K562 (cell line): ENCODE data around the gene ZCWPW1. TPM values are rescaled to one million over a fixed set of nuclear protein-coding genes. Genes with fewer than 3 reads are reported as not detected.
A peak's percentile ranks its signal among the peaks of the same experiment; 100 is the strongest.

Experiments
- ATAC-seq: fragments of 200-7000 bp; cut with Tn5 transposase; 3 replicates; pipeline ENCODE4 v1.9.1; 2020; ENCODE audit warnings: moderate library complexity
- BruUV-seq: library from RNA; stranded (reverse); fragments of 400-500 nt; replicated peaks from 2 replicates; lab custom pipeline; 2021; lab: Mats Ljungman, UMichigan
- CTCF ChIA-PET: fragments of 300-600 bp; formaldehyde crosslinking; extraction: SDS; loops from one replicate; lab custom pipeline; 2021; ENCODE audit warnings: low intra/inter-chr PET ratio; lab: Yijun Ruan, JAX
- POLR2A ChIA-PET: fragments of 300-600, 350-650 bp; sonication (Branson Sonifier 250); formaldehyde crosslinking; extraction: SDS; loops from one replicate; lab custom pipeline; 2021; ENCODE audit warnings: antibody characterized with exemption, inconsistent platforms; lab: Yijun Ruan, JAX
- DNase-seq, 4 experiments: peaks; one replicate each; pipeline versions ENCODE4 v3.0.0 to v3.0.0-alpha.2; 2011 to 2018; ENCODE audit warnings: low spot score in 3 of 4, mixed read lengths in 3 of 4; ENCODE audit errors: extremely low read depth in 1 of 4
- FAIRE-seq: peaks from 2 replicates; lab custom pipeline; 2011; peaks lifted over from hg19 to GRCh38; lab: Jason Lieb, UNC
- H2AFZ ChIP-seq: 2 replicates; pipeline ENCODE4 v1.6.0; 2011; ENCODE audit warnings: low read depth, low read length, control low read depth, inconsistent platforms
- H3K27ac ChIP-seq: fragments of 200-600 bp; 3 replicates; pipeline ENCODE4 v1.8.0; 2011; ENCODE audit warnings: low read depth, mild to moderate bottlenecking, control low read depth, inconsistent platforms, low read length, moderate library complexity, mixed read lengths; ENCODE audit errors: extremely low read depth
- H3K27me3 ChIP-seq, 2 experiments: fragments of 300-600 bp in 1 of 2; 2 replicates in 1 of 2; 3 replicates in 1 of 2; pipeline versions ENCODE4 v1.6.0 to v1.8.0; 2011; ENCODE audit warnings: inconsistent platforms in 2 of 2, low read length in 2 of 2, mild to moderate bottlenecking in 1 of 2, mixed read lengths in 1 of 2, moderate library complexity in 1 of 2; ENCODE audit not compliant: control insufficient read depth in 2 of 2, insufficient read depth in 2 of 2
- H3K36me3 ChIP-seq: fragments of 300-600 bp; 3 replicates; pipeline ENCODE4 v1.8.0; 2011; ENCODE audit warnings: mild to moderate bottlenecking, low read length, inconsistent platforms; ENCODE audit not compliant: control insufficient read depth, insufficient read depth
- H3K4me1 ChIP-seq, 2 experiments: fragments of 200-600 bp in 1 of 2; replicated peaks in 1 of 2; 2 replicates in 1 of 2; 3 replicates in 1 of 2; pipeline versions ENCODE4 v1.5.1 to v1.8.0; 2011; ENCODE audit warnings: inconsistent platforms in 2 of 2, low read length in 2 of 2, mild to moderate bottlenecking in 1 of 2, mixed read lengths in 1 of 2, moderate library complexity in 1 of 2; ENCODE audit not compliant: control insufficient read depth in 2 of 2, insufficient read depth in 2 of 2
- H3K4me2 ChIP-seq: 2 replicates; pipeline ENCODE4 v1.6.1; 2011; ENCODE audit warnings: low read length, control low read depth, inconsistent platforms, mixed read lengths; ENCODE audit not compliant: insufficient read depth
- H3K4me3 ChIP-seq: fragments of 200-600 bp; sonication (generic), shearing (Covaris generic); 2 replicates; pipeline ENCODE4 v1.5.1; 2016; ENCODE audit warnings: control low read depth, inconsistent platforms
- H3K79me2 ChIP-seq: fragments of 200-600 bp; 3 replicates; pipeline ENCODE4 v1.8.0; 2011; ENCODE audit warnings: low read length, inconsistent platforms; ENCODE audit not compliant: control insufficient read depth, insufficient read depth
- H3K9ac ChIP-seq, 2 experiments: 2 replicates each; pipeline versions ENCODE4 v1.6.0 to v1.6.1; 2011; ENCODE audit warnings: low read depth in 2 of 2, low read length in 2 of 2, control low read depth in 1 of 2, inconsistent platforms in 1 of 2, mild to moderate bottlenecking in 1 of 2, mixed read lengths in 1 of 2; ENCODE audit not compliant: insufficient read depth in 1 of 2
- H3K9me1 ChIP-seq: one replicate; pipeline ENCODE4 v1.6.0; 2011; ENCODE audit warnings: inconsistent platforms, mild to moderate bottlenecking, low read length, moderate library complexity; ENCODE audit not compliant: control insufficient read depth, insufficient read depth
- H3K9me3 ChIP-seq: replicated peaks from 2 replicates; pipeline ENCODE4 v1.5.1; 2011; ENCODE audit warnings: low read depth, low read length, inconsistent platforms; ENCODE audit not compliant: control insufficient read depth, insufficient read depth
- H4K20me1 ChIP-seq: replicated peaks from 2 replicates; pipeline ENCODE4 v1.6.1; 2011; ENCODE audit warnings: low read length, inconsistent platforms, mixed read lengths; ENCODE audit not compliant: control insufficient read depth, insufficient read depth
- E2F3 ChIP-seq: fragments of 250-450 bp; sonication (Bioruptor Pico); IDR thresholded peaks from 2 replicates; pipeline ENCODE4 v1.4.0; 2020; ENCODE audit warnings: mild to moderate bottlenecking
- HDAC3 ChIP-seq: fragments of 450-650 bp; IDR thresholded peaks from 2 replicates; pipeline ENCODE4 v1.6.1; 2018; ENCODE audit warnings: borderline replicate concordance, mild to moderate bottlenecking, moderate library complexity; ENCODE audit not compliant: partially characterized antibody
- MYC ChIP-seq, 2 experiments: fragments of 250-450 bp in 1 of 2; sonication (Bioruptor Pico) in 1 of 2; IDR thresholded peaks; 2 replicates each; pipeline versions ENCODE4 v1.5.1 to v1.6.1; 2012 to 2021; ENCODE audit warnings: low read depth in 2 of 2, borderline replicate concordance in 1 of 2, improper control_type of control experiment in 1 of 2, low read length in 1 of 2, mild to moderate bottlenecking in 1 of 2, moderate library complexity in 1 of 2
- POLR2AphosphoS5 ChIP-seq: IDR thresholded peaks from 2 replicates; pipeline ENCODE4 v1.6.1; 2011; ENCODE audit warnings: mild to moderate bottlenecking, low read depth, low read length, moderate library complexity; ENCODE audit not compliant: control insufficient read depth, insufficient read depth
- POLR2G ChIP-seq: fragments of 200-400 bp; formaldehyde crosslinking; IDR thresholded peaks from 2 replicates; pipeline ENCODE4 v1.6.1; 2017; ENCODE audit warnings: low read depth, mild to moderate bottlenecking, antibody characterized with exemption, low read length, moderate library complexity
- RBFOX2 ChIP-seq: fragments of 200-400 bp; formaldehyde crosslinking; IDR thresholded peaks from 2 replicates; pipeline ENCODE4 v1.6.1; 2017; ENCODE audit warnings: low read depth, mild to moderate bottlenecking, low read length, moderate library complexity
- RUNX1 ChIP-seq: sonication (generic); IDR thresholded peaks from 2 replicates; pipeline ENCODE4 v1.6.1; 2016; ENCODE audit warnings: antibody characterized with exemption, low read depth
- ZNF121 ChIP-seq: sonication (generic); formaldehyde crosslinking; conservative IDR thresholded peaks from 2 replicates; pipeline ENCODE4 v1.8.0; 2022; ENCODE audit warnings: missing genetic modification reagents
- ZNF507 ChIP-seq: conservative IDR thresholded peaks from 2 replicates; pipeline ENCODE4 v1.6.1; 2017; ENCODE audit warnings: missing genetic modification characterization, missing compliant biosample characterization
- WGBS: fragments of 100-300 bp; shearing (Covaris generic); methylation state at CpG from one replicate; pipeline ENCODE4 v1.1.6; 2016; ENCODE audit warnings: low coverage, mixed read lengths; ENCODE audit not compliant: insufficient coverage; ENCODE audit errors: missing lambda C conversion rate; 5-methylcytosine and 5-hydroxymethylcytosine counted together
- in situ Hi-C: fragments of 300-500 bp; cut with MboI; formaldehyde crosslinking; loops from 4 replicates; pipeline ENCODE4 v1.15.0; 2018; ENCODE audit warnings: inconsistent platforms, mixed read lengths
- intact Hi-C: fragments of 100-400 bp; cut with micrococcal nuclease; formaldehyde crosslinking; loops from 2 replicates; pipeline ENCODE4 v1.14.2; 2022
- polyA plus RNA-seq, 8 experiments: library from polyadenylated mRNA; depleted of rRNA in 4 of 8; stranded (reverse) in 5 of 8; unstranded in 3 of 8; fragments of >200 nt; fragmentation: Nextera tagmentation in 2 of 8; fragmentation: Illumina TruSeq in 1 of 8; extraction: Ambion mirVana in 2 of 8; extraction: Trizol in 1 of 8; gene quantifications; 2 replicates each; pipeline versions ENCODE4 v1.2.1 to v1.2.3, GENCODE V29; 2011 to 2014; ENCODE audit warnings: inconsistent platforms in 1 of 8, missing spikeins in 1 of 8
- total RNA-seq, 7 experiments: library from RNA; depleted of rRNA in 6 of 7; stranded (reverse); fragments of >200 nt in 6 of 7; fragmentation: Illumina TruSeq in 2 of 7; extraction: Trizol in 2 of 7; gene quantifications; 2 replicates each; pipeline versions ENCODE4 v1.2.1 to v1.2.3, GENCODE V29; 2011 to 2021; ENCODE audit warnings: low replicate concordance in 1 of 7
- TF ChIP-seq, protein P1 (sequence below): sonication (generic); IDR thresholded peaks from 2 replicates; pipeline ENCODE4 v1.6.1; 2016
- TF ChIP-seq, protein P2 (sequence below), 2 experiments: IDR thresholded peaks; 2 replicates each; pipeline ENCODE4 v1.6.1; 2011; ENCODE audit warnings: borderline replicate concordance in 1 of 2, control low read depth in 1 of 2, low read depth in 1 of 2, low read length in 1 of 2, mild to moderate bottlenecking in 1 of 2, mixed read lengths in 1 of 2, moderate library complexity in 1 of 2; ENCODE audit not compliant: insufficient read depth in 1 of 2, insufficient read length in 1 of 2, poor library complexity in 1 of 2, severe bottlenecking in 1 of 2; ENCODE audit errors: extremely low read depth in 1 of 2
- TF ChIP-seq, protein P3 (sequence below): fragments of 200-800 bp; sonication (Bioruptor generic); IDR thresholded peaks from 2 replicates; pipeline ENCODE4 v1.6.1; 2016; ENCODE audit warnings: missing genetic modification characterization, missing compliant biosample characterization

ZCWPW1 gene
- total and polyA plus RNA-seq, 9 of the 15 experiments (the other 6 are each of a cell fraction or from before 2014, with no cell fraction given) = 0.18 to 1.7 (median 1.2) TPM

DNA sequence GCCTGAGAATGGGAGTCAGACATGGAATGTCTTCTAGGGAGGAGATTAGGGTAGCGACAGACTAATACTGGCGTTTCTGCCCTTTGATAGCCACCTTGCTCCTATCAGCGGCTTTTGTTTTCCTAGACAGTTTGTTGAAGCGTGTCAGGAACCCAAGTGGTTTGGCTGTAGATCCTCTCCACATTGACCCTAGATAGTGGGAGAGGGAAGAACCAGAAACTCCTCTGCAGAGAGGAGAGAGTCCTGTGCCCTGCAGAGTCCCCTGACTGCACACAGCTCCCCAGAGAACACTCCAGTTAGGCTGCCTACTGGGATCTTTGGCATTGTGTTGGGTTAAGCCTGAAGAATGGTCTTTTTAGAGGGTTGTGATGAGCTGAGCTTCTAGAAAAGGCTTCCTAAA lies 3.5 kb upstream of the ZCWPW1 start (continued):
- TF ChIP-seq, protein P1, sequence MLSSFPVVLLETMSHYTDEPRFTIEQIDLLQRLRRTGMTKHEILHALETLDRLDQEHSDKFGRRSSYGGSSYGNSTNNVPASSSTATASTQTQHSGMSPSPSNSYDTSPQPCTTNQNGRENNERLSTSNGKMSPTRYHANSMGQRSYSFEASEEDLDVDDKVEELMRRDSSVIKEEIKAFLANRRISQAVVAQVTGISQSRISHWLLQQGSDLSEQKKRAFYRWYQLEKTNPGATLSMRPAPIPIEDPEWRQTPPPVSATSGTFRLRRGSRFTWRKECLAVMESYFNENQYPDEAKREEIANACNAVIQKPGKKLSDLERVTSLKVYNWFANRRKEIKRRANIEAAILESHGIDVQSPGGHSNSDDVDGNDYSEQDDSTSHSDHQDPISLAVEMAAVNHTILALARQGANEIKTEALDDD = no peak
- TF ChIP-seq ZNF507 (tag) (no peak), ZNF121 (no peak)

DNA sequence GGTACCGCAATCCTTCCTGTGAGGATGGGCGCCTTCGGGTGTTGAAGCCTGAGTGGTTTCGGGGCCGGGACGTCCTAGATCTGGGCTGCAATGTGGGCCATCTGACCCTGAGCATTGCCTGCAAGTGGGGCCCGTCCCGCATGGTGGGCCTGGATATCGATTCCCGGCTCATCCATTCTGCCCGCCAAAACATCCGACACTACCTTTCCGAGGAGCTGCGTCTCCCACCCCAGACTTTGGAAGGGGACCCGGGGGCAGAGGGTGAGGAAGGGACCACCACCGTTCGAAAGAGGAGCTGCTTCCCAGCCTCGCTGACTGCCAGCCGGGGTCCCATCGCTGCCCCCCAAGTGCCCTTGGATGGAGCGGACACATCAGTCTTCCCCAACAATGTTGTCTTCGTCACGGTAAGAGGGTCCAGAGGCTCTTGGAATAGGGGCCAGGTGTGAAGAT lies 2.8 kb upstream of the ZCWPW1 start:
- Histone ChIP-seq H3K27ac (peak overlapping the region; percentile 98), H3K4me1 (peaks cover 41 to 68% of the 10 kb centered on the region in 2 experiments), H3K36me3 (peaks cover 51% of the 10 kb centered on the region), H3K27me3 (no peaks in the 10 kb centered on the region), H3K9me3 (peaks cover 4% of the 10 kb centered on the region; the same call in 1 of the 2 replicates), H3K9me1 (peaks cover 15% of the 10 kb centered on the region), H2AFZ (no peak overlapping the region), H4K20me1 (peaks cover 26% of the 10 kb centered on the region), H3K4me2 (peak overlapping the region; percentile 97), H3K79me2 (peaks cover 69% of the 10 kb centered on the region), H3K4me3 (peak overlapping the region; percentile 82), H3K9ac (peak overlapping the region; percentile 96 to 97)
- WGBS = 70% methylated on average over 23 of the region's 23 CpGs
- no TSS peak for BruUV-seq
- intact Hi-C loops = no loop called here
- no peak for ATAC-seq
- ChIA-PET CTCF (no interaction called here), POLR2A (interaction anchor here (0.6 to 5.4 kb wide), 6 partner anchors 10 to 602 kb away, joined by 3 to 29 read pairs (median 3); no protein-coding TSS in a partner anchor)
- no peak for DNase-seq
- FAIRE-seq = no peak
- TF ChIP-seq POLR2AphosphoS5 (0 out of 2 replicates have a peak, but pooled peaks have one; percentile 17), POLR2G (peak; percentile 72), HDAC3 (no peak), E2F3 (CRISPR knock-in tag) (0 out of 2 replicates have a peak, but pooled peaks have one; percentile 33), RBFOX2 (peak; percentile 65), MYC (IDR thresholded peaks at IDR 0.05; ENCODE audit: low read depth, low read length) (no peak), MYC (CRISPR knock-in tag; IDR thresholded peaks at IDR 0.05; ENCODE audit: borderline replicate concordance, low read depth) (0 out of 2 replicates have a peak, but pooled peaks have one; percentile 10), RUNX1 (peak; percentile 56; the same call in 1 of the 2 replicates)
- TF ChIP-seq, protein P2, sequence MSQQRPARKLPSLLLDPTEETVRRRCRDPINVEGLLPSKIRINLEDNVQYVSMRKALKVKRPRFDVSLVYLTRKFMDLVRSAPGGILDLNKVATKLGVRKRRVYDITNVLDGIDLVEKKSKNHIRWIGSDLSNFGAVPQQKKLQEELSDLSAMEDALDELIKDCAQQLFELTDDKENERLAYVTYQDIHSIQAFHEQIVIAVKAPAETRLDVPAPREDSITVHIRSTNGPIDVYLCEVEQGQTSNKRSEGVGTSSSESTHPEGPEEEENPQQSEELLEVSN (IDR thresholded peaks at IDR 0.05; ENCODE audit: borderline replicate concordance in 1 of 2, extremely low read depth in 1 of 2, insufficient read depth in 1 of 2, insufficient read length in 1 of 2, low read depth in 1 of 2, low read length in 1 of 2, poor library complexity in 1 of 2, severe bottlenecking in 1 of 2) = peak in 1 of 2 experiments; percentile 17
- TF ChIP-seq, protein P3, sequence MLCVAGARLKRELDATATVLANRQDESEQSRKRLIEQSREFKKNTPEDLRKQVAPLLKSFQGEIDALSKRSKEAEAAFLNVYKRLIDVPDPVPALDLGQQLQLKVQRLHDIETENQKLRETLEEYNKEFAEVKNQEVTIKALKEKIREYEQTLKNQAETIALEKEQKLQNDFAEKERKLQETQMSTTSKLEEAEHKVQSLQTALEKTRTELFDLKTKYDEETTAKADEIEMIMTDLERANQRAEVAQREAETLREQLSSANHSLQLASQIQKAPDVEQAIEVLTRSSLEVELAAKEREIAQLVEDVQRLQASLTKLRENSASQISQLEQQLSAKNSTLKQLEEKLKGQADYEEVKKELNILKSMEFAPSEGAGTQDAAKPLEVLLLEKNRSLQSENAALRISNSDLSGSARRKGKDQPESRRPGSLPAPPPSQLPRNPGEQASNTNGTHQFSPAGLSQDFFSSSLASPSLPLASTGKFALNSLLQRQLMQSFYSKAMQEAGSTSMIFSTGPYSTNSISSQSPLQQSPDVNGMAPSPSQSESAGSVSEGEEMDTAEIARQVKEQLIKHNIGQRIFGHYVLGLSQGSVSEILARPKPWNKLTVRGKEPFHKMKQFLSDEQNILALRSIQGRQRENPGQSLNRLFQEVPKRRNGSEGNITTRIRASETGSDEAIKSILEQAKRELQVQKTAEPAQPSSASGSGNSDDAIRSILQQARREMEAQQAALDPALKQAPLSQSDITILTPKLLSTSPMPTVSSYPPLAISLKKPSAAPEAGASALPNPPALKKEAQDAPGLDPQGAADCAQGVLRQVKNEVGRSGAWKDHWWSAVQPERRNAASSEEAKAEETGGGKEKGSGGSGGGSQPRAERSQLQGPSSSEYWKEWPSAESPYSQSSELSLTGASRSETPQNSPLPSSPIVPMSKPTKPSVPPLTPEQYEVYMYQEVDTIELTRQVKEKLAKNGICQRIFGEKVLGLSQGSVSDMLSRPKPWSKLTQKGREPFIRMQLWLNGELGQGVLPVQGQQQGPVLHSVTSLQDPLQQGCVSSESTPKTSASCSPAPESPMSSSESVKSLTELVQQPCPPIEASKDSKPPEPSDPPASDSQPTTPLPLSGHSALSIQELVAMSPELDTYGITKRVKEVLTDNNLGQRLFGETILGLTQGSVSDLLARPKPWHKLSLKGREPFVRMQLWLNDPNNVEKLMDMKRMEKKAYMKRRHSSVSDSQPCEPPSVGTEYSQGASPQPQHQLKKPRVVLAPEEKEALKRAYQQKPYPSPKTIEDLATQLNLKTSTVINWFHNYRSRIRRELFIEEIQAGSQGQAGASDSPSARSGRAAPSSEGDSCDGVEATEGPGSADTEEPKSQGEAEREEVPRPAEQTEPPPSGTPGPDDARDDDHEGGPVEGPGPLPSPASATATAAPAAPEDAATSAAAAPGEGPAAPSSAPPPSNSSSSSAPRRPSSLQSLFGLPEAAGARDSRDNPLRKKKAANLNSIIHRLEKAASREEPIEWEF = no peak
- in situ Hi-C loops = no loop called here
